Measurements from ENCODE around the gene MBNL1.
"Not testable (repeated sequence)": the region's sequence is repeated elsewhere in the genome, so short reads cannot be mapped to it uniquely, and the experiment has no call there.

Gene MBNL1

GRCh38 chr3:152355744-152356665 lies 87.3 kb downstream of the MBNL1 start:
- no peak for DNase-seq

GRCh38 chr3:152356870-152357276 lies 88.1 kb downstream of the MBNL1 start:
- no peak for DNase-seq

GRCh38 chr3:152357587-152357986 lies 88.9 kb downstream of the MBNL1 start:
- no peak for DNase-seq

- no peak for DNase-seq
These were observed 90.9 kb downstream of the MBNL1 start for GRCh38 chr3:152359385-152360248.

GRCh38 chr3:152360302-152360701 lies 91.6 kb downstream of the MBNL1 start:
- no peak for DNase-seq

- no peak for DNase-seq
These were observed 92.2 kb downstream of the MBNL1 start for GRCh38 chr3:152360966-152361365.

GRCh38 chr3:152362086-152362485 lies 93.4 kb downstream of the MBNL1 start:
- no peak for DNase-seq

GRCh38 chr3:152364237-152364636 lies 95.5 kb downstream of the MBNL1 start:
- no peak for DNase-seq

- DNase-seq, result no peak
These were observed 96.4 kb downstream of the MBNL1 start for GRCh38 chr3:152365126-152365525.

- DNase-seq, result no peak
These were observed 97.3 kb downstream of the MBNL1 start for GRCh38 chr3:152365766-152366593.

GRCh38 chr3:152367192-152367591 lies 98.5 kb downstream of the MBNL1 start:
- DNase-seq, result not testable (repeated sequence)

GRCh38 chr3:152372633-152373032 lies 103.9 kb downstream of the MBNL1 start:
- DNase-seq, result not testable (repeated sequence)

- no peak for DNase-seq
These were observed 104.7 kb downstream of the MBNL1 start for GRCh38 chr3:152373379-152373778.

- no peak for DNase-seq
These were observed 105.7 kb downstream of the MBNL1 start for GRCh38 chr3:152374262-152374990.

GRCh38 chr3:152375546-152375945 lies 106.8 kb downstream of the MBNL1 start:
- peak; percentile 27 for DNase-seq

GRCh38 chr3:152376351-152377183 lies 107.8 kb downstream of the MBNL1 start:
- DNase-seq, result peak; percentile 81

- no peak for DNase-seq
These were observed 108.4 kb downstream of the MBNL1 start for GRCh38 chr3:152377184-152377570.

GRCh38 chr3:152379415-152380042 lies 110.8 kb downstream of the MBNL1 start:
- no peak for DNase-seq

GRCh38 chr3:152380043-152380442 lies 111.3 kb downstream of the MBNL1 start:
- peak; percentile 33 for DNase-seq

GRCh38 chr3:152381881-152382295 lies 113.2 kb downstream of the MBNL1 start:
- DNase-seq, result no peak

All from hematopoietic multipotent progenitor cell treated with erythropoietin and hydrocortisone succinate and interleukin-3 and kit ligand, for 4 days (in vitro differentiated cells).